A549 (cell line): Measurements from ENCODE around the gene LDLRAD3.

ENCODE experiments used
- CBX8 ChIP-seq: fragments of 200-600 bp; sonication (generic); IDR thresholded peaks from 2 replicates; pipeline ENCODE4 v1.6.1; 2016
- CHD2 ChIP-seq: fragments of 150-350 bp; IDR thresholded peaks from 2 replicates; pipeline ENCODE4 v1.6.1; 2014; ENCODE audit warnings: low read length; ENCODE audit not compliant: partially characterized antibody
- EHMT2 ChIP-seq: fragments of 200-600 bp; sonication (generic); IDR thresholded peaks from 2 replicates; pipeline ENCODE4 v1.6.1; 2016; ENCODE audit warnings: antibody characterized with exemption, low read depth, mild to moderate bottlenecking, moderate library complexity
- GATA3 ChIP-seq: IDR thresholded peaks from 2 replicates; pipeline ENCODE4 v1.6.1; 2012; ENCODE audit warnings: borderline replicate concordance
- MAFK ChIP-seq: fragments of 450-650 bp; IDR thresholded peaks from 2 replicates; pipeline ENCODE4 v1.6.1; 2014; ENCODE audit not compliant: partially characterized antibody
- NFE2L2 ChIP-seq: fragments of 150-350 bp; conservative IDR thresholded peaks from 2 replicates; pipeline ENCODE4 v1.6.1; 2014; ENCODE audit warnings: low read length
- PHF8 ChIP-seq: fragments of 200-600 bp; sonication (generic); IDR thresholded peaks from 2 replicates; pipeline ENCODE4 v1.6.1; 2016; ENCODE audit warnings: low read depth, mild to moderate bottlenecking, antibody characterized with exemption, moderate library complexity, borderline replicate concordance
- POLR2A ChIP-seq: IDR thresholded peaks from 2 replicates; pipeline ENCODE4 v1.6.1; 2012; ENCODE audit warnings: mild to moderate bottlenecking, low read length
- POLR2AphosphoS2 ChIP-seq: conservative IDR thresholded peaks from 2 replicates; pipeline ENCODE4 v1.6.1; 2012; ENCODE audit warnings: low read length, improper control_type of control experiment, inconsistent platforms
- SMC3 ChIP-seq: fragments of >200 bp; sonication (Bioruptor Twin); formaldehyde crosslinking; IDR thresholded peaks from 3 replicates; pipeline ENCODE4 v1.6.1; 2018; ENCODE audit warnings: inconsistent platforms
- TF ChIP-seq, protein P1 (sequence below): fragments of >200 bp; sonication (Bioruptor Twin); formaldehyde crosslinking; IDR thresholded peaks from 3 replicates; pipeline ENCODE4 v1.5.1; 2016
- TF ChIP-seq, protein P2 (sequence below): fragments of 200-600 bp; sonication (generic); IDR thresholded peaks from 2 replicates; pipeline ENCODE4 v1.6.1; 2016; ENCODE audit warnings: antibody characterized with exemption, mild to moderate bottlenecking, moderate library complexity
- TF ChIP-seq, protein P3 (sequence below): fragments of 450-650 bp; IDR thresholded peaks from 2 replicates; pipeline ENCODE4 v1.6.1; 2014; ENCODE audit warnings: antibody characterized with exemption
- TF ChIP-seq, protein P4 (sequence below): IDR thresholded peaks from 2 replicates; pipeline ENCODE4 v1.6.1; 2012

DNA sequence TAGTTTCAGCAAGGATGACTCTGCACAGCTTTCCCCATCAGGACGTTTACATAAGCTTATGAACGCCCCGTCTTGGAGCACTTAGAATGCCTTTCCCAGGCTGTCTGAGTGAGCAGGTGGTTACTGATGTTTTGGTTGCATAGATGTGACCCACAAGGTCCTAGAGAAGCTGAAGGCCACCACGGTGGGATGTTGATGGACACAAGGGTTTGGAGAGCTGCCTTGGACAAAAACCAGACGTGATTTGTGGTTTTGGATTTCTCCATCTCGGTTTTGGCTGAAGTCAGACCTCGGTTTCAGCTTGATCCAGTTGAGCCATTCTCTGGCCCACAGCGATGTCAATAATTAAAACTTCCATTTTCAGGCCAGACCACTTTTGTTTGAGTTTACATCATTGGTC is 151.9 kb downstream of the LDLRAD3 start:
- TF ChIP-seq, protein P1, sequence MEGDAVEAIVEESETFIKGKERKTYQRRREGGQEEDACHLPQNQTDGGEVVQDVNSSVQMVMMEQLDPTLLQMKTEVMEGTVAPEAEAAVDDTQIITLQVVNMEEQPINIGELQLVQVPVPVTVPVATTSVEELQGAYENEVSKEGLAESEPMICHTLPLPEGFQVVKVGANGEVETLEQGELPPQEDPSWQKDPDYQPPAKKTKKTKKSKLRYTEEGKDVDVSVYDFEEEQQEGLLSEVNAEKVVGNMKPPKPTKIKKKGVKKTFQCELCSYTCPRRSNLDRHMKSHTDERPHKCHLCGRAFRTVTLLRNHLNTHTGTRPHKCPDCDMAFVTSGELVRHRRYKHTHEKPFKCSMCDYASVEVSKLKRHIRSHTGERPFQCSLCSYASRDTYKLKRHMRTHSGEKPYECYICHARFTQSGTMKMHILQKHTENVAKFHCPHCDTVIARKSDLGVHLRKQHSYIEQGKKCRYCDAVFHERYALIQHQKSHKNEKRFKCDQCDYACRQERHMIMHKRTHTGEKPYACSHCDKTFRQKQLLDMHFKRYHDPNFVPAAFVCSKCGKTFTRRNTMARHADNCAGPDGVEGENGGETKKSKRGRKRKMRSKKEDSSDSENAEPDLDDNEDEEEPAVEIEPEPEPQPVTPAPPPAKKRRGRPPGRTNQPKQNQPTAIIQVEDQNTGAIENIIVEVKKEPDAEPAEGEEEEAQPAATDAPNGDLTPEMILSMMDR = no peak
- TF ChIP-seq SMC3 (no peak), MAFK (no peak), POLR2A (no peak), NFE2L2 (no peak), EHMT2 (no peak), CHD2 (no peak), CBX8 (no peak), POLR2AphosphoS2 (no peak), PHF8 (no peak), GATA3 (no peak)
- TF ChIP-seq, protein P2, sequence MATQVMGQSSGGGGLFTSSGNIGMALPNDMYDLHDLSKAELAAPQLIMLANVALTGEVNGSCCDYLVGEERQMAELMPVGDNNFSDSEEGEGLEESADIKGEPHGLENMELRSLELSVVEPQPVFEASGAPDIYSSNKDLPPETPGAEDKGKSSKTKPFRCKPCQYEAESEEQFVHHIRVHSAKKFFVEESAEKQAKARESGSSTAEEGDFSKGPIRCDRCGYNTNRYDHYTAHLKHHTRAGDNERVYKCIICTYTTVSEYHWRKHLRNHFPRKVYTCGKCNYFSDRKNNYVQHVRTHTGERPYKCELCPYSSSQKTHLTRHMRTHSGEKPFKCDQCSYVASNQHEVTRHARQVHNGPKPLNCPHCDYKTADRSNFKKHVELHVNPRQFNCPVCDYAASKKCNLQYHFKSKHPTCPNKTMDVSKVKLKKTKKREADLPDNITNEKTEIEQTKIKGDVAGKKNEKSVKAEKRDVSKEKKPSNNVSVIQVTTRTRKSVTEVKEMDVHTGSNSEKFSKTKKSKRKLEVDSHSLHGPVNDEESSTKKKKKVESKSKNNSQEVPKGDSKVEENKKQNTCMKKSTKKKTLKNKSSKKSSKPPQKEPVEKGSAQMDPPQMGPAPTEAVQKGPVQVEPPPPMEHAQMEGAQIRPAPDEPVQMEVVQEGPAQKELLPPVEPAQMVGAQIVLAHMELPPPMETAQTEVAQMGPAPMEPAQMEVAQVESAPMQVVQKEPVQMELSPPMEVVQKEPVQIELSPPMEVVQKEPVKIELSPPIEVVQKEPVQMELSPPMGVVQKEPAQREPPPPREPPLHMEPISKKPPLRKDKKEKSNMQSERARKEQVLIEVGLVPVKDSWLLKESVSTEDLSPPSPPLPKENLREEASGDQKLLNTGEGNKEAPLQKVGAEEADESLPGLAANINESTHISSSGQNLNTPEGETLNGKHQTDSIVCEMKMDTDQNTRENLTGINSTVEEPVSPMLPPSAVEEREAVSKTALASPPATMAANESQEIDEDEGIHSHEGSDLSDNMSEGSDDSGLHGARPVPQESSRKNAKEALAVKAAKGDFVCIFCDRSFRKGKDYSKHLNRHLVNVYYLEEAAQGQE = no peak
- TF ChIP-seq, protein P3, sequence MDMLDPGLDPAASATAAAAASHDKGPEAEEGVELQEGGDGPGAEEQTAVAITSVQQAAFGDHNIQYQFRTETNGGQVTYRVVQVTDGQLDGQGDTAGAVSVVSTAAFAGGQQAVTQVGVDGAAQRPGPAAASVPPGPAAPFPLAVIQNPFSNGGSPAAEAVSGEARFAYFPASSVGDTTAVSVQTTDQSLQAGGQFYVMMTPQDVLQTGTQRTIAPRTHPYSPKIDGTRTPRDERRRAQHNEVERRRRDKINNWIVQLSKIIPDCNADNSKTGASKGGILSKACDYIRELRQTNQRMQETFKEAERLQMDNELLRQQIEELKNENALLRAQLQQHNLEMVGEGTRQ = no peak
- TF ChIP-seq, protein P4, sequence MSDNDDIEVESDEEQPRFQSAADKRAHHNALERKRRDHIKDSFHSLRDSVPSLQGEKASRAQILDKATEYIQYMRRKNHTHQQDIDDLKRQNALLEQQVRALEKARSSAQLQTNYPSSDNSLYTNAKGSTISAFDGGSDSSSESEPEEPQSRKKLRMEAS = no peak
